ENCODE data around the gene PDE4D. TPM values are rescaled to one million over a fixed set of nuclear protein-coding genes. Genes with fewer than 3 reads are reported as not detected.

PDE4D gene
- total RNA-seq, 1 donor = 19.9 TPM

GRCh38 chr5:59021286-59021673, 872.2 kb downstream of the PDE4D start:
- no peak for DNase-seq (ENCODE audit: insufficient read length, low spot score, missing footprints)
- H2AFZ ChIP-seq (ENCODE audit: low read length) = no peak overlapping the region
- no peaks in the 10 kb centered on the region for H3K4me1 ChIP-seq (ENCODE audit: insufficient read depth, low read length)
- no peak overlapping the region for H3K4me3 ChIP-seq (ENCODE audit: insufficient read depth, low read length)
- H3K27ac ChIP-seq (ENCODE audit: low read depth, low read length) = no peak overlapping the region
- no peak for TF ChIP-seq CTCF (IDR thresholded peaks at IDR 0.05; ENCODE audit: extremely low read depth, low read depth, low read length)
- H3K27me3 ChIP-seq (ENCODE audit: insufficient read depth, low read length) = no peaks in the 10 kb centered on the region
- no peak overlapping the region for H3K4me2 ChIP-seq (ENCODE audit: insufficient read depth, low read length)
- H3K9me3 ChIP-seq (ENCODE audit: low read depth, low read length) = no peaks in the 10 kb centered on the region
- no peaks in the 10 kb centered on the region for H4K20me1 ChIP-seq (ENCODE audit: insufficient read depth, low read length)
- peaks cover 66% of the 10 kb centered on the region for H3K79me2 ChIP-seq (ENCODE audit: insufficient read depth, low read length)
- H3K36me3 ChIP-seq (ENCODE audit: insufficient read depth, low read length) = no peaks in the 10 kb centered on the region

- no peaks in the 10 kb centered on the region for H3K9me3 ChIP-seq (ENCODE audit: low read depth, low read length)
- H3K27ac ChIP-seq (ENCODE audit: low read depth, low read length) = no peak overlapping the region
- H3K36me3 ChIP-seq (ENCODE audit: insufficient read depth, low read length) = no peaks in the 10 kb centered on the region
- no peak overlapping the region for H3K4me2 ChIP-seq (ENCODE audit: insufficient read depth, low read length)
- TF ChIP-seq CTCF (IDR thresholded peaks at IDR 0.05; ENCODE audit: extremely low read depth, low read depth, low read length) = no peak
- H3K27me3 ChIP-seq (ENCODE audit: insufficient read depth, low read length) = no peaks in the 10 kb centered on the region
- no peaks in the 10 kb centered on the region for H4K20me1 ChIP-seq (ENCODE audit: insufficient read depth, low read length)
- H3K4me3 ChIP-seq (ENCODE audit: insufficient read depth, low read length) = no peak overlapping the region
- no peak overlapping the region for H2AFZ ChIP-seq (ENCODE audit: low read length)
- H3K79me2 ChIP-seq (ENCODE audit: insufficient read depth, low read length) = peaks cover 65% of the 10 kb centered on the region
- no peaks in the 10 kb centered on the region for H3K4me1 ChIP-seq (ENCODE audit: insufficient read depth, low read length)
- no peak for DNase-seq (ENCODE audit: insufficient read length, low spot score, missing footprints)
Measured at GRCh38 chr5:59020611-59021285, 872.8 kb downstream of the PDE4D start.

- H3K4me2 ChIP-seq (ENCODE audit: insufficient read depth, low read length) = no peak overlapping the region
- H3K36me3 ChIP-seq (ENCODE audit: insufficient read depth, low read length) = no peaks in the 10 kb centered on the region
- no peaks in the 10 kb centered on the region for H3K4me1 ChIP-seq (ENCODE audit: insufficient read depth, low read length)
- no peak for TF ChIP-seq CTCF (IDR thresholded peaks at IDR 0.05; ENCODE audit: extremely low read depth, low read depth, low read length)
- H3K79me2 ChIP-seq (ENCODE audit: insufficient read depth, low read length) = peaks cover 53% of the 10 kb centered on the region
- no peaks in the 10 kb centered on the region for H3K9me3 ChIP-seq (ENCODE audit: low read depth, low read length)
- H3K27ac ChIP-seq (ENCODE audit: low read depth, low read length) = no peak overlapping the region
- no peak for DNase-seq (ENCODE audit: insufficient read length, low spot score, missing footprints)
- no peak overlapping the region for H3K4me3 ChIP-seq (ENCODE audit: insufficient read depth, low read length)
- H3K27me3 ChIP-seq (ENCODE audit: insufficient read depth, low read length) = no peaks in the 10 kb centered on the region
- H2AFZ ChIP-seq (ENCODE audit: low read length) = no peak overlapping the region
- H4K20me1 ChIP-seq (ENCODE audit: insufficient read depth, low read length) = no peaks in the 10 kb centered on the region
Measured at GRCh38 chr5:59019078-59019477, 874.4 kb downstream of the PDE4D start.

- no peaks in the 10 kb centered on the region for H3K36me3 ChIP-seq (ENCODE audit: insufficient read depth, low read length)
- H3K4me1 ChIP-seq (ENCODE audit: insufficient read depth, low read length) = no peaks in the 10 kb centered on the region
- no peak overlapping the region for H3K4me3 ChIP-seq (ENCODE audit: insufficient read depth, low read length)
- no peaks in the 10 kb centered on the region for H4K20me1 ChIP-seq (ENCODE audit: insufficient read depth, low read length)
- no peaks in the 10 kb centered on the region for H3K9me3 ChIP-seq (ENCODE audit: low read depth, low read length)
- no peak overlapping the region for H3K4me2 ChIP-seq (ENCODE audit: insufficient read depth, low read length)
- peaks cover 48% of the 10 kb centered on the region for H3K79me2 ChIP-seq (ENCODE audit: insufficient read depth, low read length)
- H3K27me3 ChIP-seq (ENCODE audit: insufficient read depth, low read length) = no peaks in the 10 kb centered on the region
- no peak for TF ChIP-seq CTCF (IDR thresholded peaks at IDR 0.05; ENCODE audit: extremely low read depth, low read depth, low read length)
- H2AFZ ChIP-seq (ENCODE audit: low read length) = no peak overlapping the region
- no peak for DNase-seq (ENCODE audit: insufficient read length, low spot score, missing footprints)
- no peak overlapping the region for H3K27ac ChIP-seq (ENCODE audit: low read depth, low read length)
Measured at GRCh38 chr5:59016925-59017324, 876.6 kb downstream of the PDE4D start.

Measured in osteoblast (primary cell).